Parathyroid adenoma (tissue), 2 donors: ENCODE data around the gene KYNU.
"Not testable (repeated sequence)": the region's sequence is repeated elsewhere in the genome, so short reads cannot be mapped to it uniquely, and the experiment has no call there.

Experiments used
- H2AFZ ChIP-seq: fragments of 300-600 bp; sonication (generic); one replicate; pipeline ENCODE4 v1.7.0; 2017; ENCODE audit warnings: antibody characterized with exemption, mild to moderate bottlenecking
- H3K27ac ChIP-seq: fragments of 300-600 bp; sonication (generic); one replicate; pipeline ENCODE4 v1.7.0; 2017
- H3K27me3 ChIP-seq: fragments of 300-600 bp; sonication (generic); one replicate; pipeline ENCODE4 v1.7.0; 2017; ENCODE audit warnings: low read length; ENCODE audit not compliant: control insufficient read depth, insufficient read depth
- H3K36me3 ChIP-seq: fragments of 300-600 bp; sonication (generic); one replicate; pipeline ENCODE4 v1.7.0; 2017; ENCODE audit warnings: low read length; ENCODE audit not compliant: control insufficient read depth, insufficient read depth
- H3K4me1 ChIP-seq: fragments of 300-600 bp; sonication (generic); one replicate; pipeline ENCODE4 v1.7.0; 2017; ENCODE audit warnings: control low read depth
- H3K4me2 ChIP-seq: fragments of 300-600 bp; sonication (generic); one replicate; pipeline ENCODE4 v1.7.0; 2017; ENCODE audit warnings: low read length
- H3K4me3 ChIP-seq: fragments of 300-600 bp; sonication (generic); one replicate; pipeline ENCODE4 v1.7.0; 2017; ENCODE audit warnings: low read depth, low read length
- H3K79me2 ChIP-seq: fragments of 300-600 bp; sonication (generic); one replicate; pipeline ENCODE4 v1.7.0; 2017; ENCODE audit warnings: control low read depth
- H3K9ac ChIP-seq: fragments of 300-600 bp; sonication (generic); one replicate; pipeline ENCODE4 v1.7.0; 2017; ENCODE audit warnings: mild to moderate bottlenecking
- H3K9me3 ChIP-seq: fragments of 300-600 bp; sonication (generic); one replicate; pipeline ENCODE4 v1.7.0; 2017; ENCODE audit warnings: low read length; ENCODE audit not compliant: control insufficient read depth
- TF ChIP-seq, protein P1 (sequence below): fragments of 300-600 bp; sonication (generic); IDR thresholded peaks from one replicate; pipeline ENCODE4 v1.7.0; 2017; ENCODE audit warnings: antibody characterized with exemption, mild to moderate bottlenecking
- donor health status: primary hyperparathyroidism.

The KYNU gene

DNA sequence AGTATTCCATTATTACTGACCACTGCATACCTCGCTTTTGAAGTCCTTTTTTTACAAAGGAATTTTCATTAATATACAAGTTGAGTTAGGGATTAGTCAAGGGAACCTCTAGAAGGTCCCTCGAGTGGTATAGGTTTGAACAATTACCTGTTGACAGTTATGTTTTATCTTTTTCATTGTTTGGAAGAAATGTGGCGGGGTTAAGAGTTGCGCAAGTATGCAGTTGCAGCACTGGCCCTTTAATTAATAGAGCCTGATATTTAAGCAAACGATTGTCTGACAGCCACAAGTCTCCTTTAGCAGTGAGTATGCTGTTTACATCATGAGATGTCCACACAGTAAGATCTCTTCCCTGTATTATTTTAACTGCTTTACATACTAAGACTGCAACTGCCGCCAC, 24.3 kb downstream of the KYNU start:
- Histone ChIP-seq H3K27ac (no peak overlapping the region), H3K9ac (no peak overlapping the region), H3K79me2 (no peaks in the 10 kb centered on the region), H3K4me3 (no peak overlapping the region), H3K4me2 (no peak overlapping the region), H3K27me3 (no peaks in the 10 kb centered on the region), H2AFZ (no peak overlapping the region), H3K4me1 (no peaks in the 10 kb centered on the region), H3K9me3 (no peaks in the 10 kb centered on the region), H3K36me3 (no peaks in the 10 kb centered on the region)
- TF ChIP-seq, protein P1, sequence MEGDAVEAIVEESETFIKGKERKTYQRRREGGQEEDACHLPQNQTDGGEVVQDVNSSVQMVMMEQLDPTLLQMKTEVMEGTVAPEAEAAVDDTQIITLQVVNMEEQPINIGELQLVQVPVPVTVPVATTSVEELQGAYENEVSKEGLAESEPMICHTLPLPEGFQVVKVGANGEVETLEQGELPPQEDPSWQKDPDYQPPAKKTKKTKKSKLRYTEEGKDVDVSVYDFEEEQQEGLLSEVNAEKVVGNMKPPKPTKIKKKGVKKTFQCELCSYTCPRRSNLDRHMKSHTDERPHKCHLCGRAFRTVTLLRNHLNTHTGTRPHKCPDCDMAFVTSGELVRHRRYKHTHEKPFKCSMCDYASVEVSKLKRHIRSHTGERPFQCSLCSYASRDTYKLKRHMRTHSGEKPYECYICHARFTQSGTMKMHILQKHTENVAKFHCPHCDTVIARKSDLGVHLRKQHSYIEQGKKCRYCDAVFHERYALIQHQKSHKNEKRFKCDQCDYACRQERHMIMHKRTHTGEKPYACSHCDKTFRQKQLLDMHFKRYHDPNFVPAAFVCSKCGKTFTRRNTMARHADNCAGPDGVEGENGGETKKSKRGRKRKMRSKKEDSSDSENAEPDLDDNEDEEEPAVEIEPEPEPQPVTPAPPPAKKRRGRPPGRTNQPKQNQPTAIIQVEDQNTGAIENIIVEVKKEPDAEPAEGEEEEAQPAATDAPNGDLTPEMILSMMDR = no peak

DNA sequence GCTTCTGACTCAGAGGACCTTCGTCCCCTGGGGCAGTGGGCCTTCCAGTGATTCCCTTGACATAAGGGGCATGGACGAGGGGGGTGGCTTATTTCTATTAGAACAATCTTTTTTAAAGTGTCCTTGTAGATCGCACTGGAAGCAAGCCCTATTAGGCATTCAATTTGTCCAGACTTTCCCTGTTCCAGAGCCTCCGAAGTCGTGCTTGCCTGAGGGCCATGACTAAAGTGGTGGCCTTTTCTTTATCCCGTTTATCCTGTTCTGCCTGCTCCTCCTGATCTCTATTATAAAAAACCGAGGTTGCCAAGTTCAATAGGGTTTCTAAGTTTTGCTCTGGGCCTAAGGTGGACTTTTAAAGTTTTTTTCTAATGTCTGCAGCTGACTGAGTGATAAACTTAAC, 26.3 kb downstream of the KYNU start:
- not testable (repeated sequence) for H3K27ac ChIP-seq, H3K27me3 ChIP-seq, H3K9me3 ChIP-seq, H3K4me1 ChIP-seq, H3K4me3 ChIP-seq, H2AFZ ChIP-seq, H3K4me2 ChIP-seq, H3K9ac ChIP-seq, H3K36me3 ChIP-seq, H3K79me2 ChIP-seq

DNA sequence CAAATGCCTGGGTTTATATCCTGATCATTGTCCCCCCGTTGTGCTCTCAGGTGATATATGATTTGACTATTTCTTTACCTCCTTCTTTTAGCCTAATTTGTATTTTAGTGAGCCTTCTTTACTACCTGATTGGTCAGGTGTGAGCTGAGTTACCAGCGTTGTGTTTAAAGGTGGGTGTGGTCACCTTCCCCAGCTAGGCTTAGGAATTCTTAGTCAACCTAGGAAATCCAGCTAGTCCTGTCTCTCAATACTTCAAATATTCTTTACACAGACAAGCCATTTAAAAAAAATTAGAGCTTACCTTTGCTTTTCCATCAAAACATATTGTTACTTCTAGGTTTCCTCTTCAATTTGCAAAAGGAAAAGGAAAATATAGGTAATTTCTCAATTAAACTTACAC, 30.2 kb downstream of the KYNU start:
- H3K9ac ChIP-seq = no peak overlapping the region
- H3K4me1 ChIP-seq = no peaks in the 10 kb centered on the region
- H3K27ac ChIP-seq = no peak overlapping the region
- no peaks in the 10 kb centered on the region for H3K79me2 ChIP-seq
- H3K27me3 ChIP-seq = no peaks in the 10 kb centered on the region
- TF ChIP-seq, protein P1 = no peak
- no peaks in the 10 kb centered on the region for H3K9me3 ChIP-seq
- no peak overlapping the region for H3K4me2 ChIP-seq
- no peaks in the 10 kb centered on the region for H3K36me3 ChIP-seq
- H2AFZ ChIP-seq = no peak overlapping the region
- H3K4me3 ChIP-seq = no peak overlapping the region

DNA sequence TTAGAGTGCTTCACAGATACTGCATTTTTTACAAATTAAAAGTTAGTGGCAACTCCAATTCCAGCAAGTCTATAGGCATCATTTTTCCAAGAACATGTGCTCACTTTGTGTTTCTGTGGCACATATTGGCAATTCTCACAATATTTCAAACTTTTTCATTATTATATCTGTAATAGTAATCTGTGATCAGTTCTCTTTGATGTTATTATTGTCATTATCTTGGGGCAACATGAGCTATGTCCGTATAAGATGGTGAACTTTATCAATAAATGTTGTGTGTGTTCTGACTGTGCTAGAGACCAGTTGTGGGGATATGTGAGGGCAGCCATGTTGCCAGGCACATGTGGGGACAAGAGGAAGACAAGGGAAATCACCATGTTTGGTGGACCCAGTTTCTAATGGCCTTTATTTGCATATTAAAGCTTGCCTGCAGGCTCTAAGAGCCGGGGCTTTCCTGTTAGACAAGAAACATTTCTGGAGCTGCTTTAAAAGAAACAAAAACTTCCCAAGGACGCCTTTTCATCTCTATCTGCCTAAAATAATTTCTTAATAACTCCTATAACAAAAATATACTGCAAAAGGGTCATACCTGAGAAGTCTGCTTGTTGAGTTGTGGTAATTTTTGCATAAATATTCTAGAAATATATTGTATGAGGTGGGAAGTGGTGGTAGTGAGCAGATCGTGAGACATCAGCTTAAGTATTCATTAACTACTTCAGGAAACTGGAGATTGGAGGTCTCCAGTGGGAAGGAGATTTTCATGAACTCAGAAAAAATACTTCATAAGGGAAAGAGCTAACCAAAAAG, 37.2 kb downstream of the KYNU start:
- H3K27ac ChIP-seq = no peak overlapping the region
- no peak overlapping the region for H2AFZ ChIP-seq
- TF ChIP-seq, protein P1 = no peak

DNA sequence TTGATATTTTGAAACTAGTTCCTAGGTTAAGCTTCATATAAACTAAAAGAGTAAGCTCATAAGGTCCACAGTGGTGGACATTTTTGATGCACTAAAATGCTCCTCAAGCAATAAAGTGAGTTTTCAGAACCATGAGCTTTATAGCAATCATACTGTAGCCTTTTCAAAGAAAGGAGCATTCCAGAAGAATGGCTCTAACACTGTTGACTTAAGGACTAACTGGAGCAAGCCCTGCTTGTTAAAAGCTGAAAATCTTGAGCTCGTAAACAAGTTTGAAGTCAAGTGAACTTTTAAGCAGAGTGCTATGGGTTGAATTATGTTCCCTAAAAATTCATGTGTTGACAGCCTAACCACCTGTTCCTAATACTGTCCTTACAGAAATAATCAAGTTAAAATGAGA, 38.0 kb downstream of the KYNU start:
- Histone ChIP-seq H3K79me2 (no peaks in the 10 kb centered on the region), H2AFZ (no peak overlapping the region), H3K27me3 (no peaks in the 10 kb centered on the region), H3K36me3 (no peaks in the 10 kb centered on the region), H3K4me2 (no peak overlapping the region), H3K9me3 (no peaks in the 10 kb centered on the region), H3K4me1 (no peaks in the 10 kb centered on the region), H3K9ac (no peak overlapping the region), H3K4me3 (no peak overlapping the region), H3K27ac (no peak overlapping the region)
- TF ChIP-seq, protein P1 = no peak

More for the DNA sequence above, 37.2 kb downstream of the KYNU start:
- no peaks in the 10 kb centered on the region for H3K36me3 ChIP-seq
- no peaks in the 10 kb centered on the region for H3K9me3 ChIP-seq
- H3K4me2 ChIP-seq = no peak overlapping the region
- H3K4me1 ChIP-seq = no peaks in the 10 kb centered on the region
- H3K4me3 ChIP-seq = no peak overlapping the region
- H3K9ac ChIP-seq = no peak overlapping the region
- no peaks in the 10 kb centered on the region for H3K27me3 ChIP-seq
- H3K79me2 ChIP-seq = no peaks in the 10 kb centered on the region
